GM23338 (cell line): ENCODE measurements around the gene EFNB3. TPM values are rescaled to one million over a fixed set of nuclear protein-coding genes. Genes with fewer than 3 reads are reported as not detected.

ENCODE experiments used
- ATAC-seq: fragments of 200-7000 bp; cut with Tn5 transposase; 3 replicates; pipeline ENCODE4 v1.9.1; 2020
- DNase-seq: peaks from one replicate; pipeline ENCODE4 v3.0.0-alpha.2; 2015; ENCODE audit warnings: low spot score
- H2AFZ ChIP-seq: fragments of 200-600 bp; sonication (generic); 2 replicates; pipeline ENCODE4 v1.8.0; 2016; ENCODE audit warnings: antibody characterized with exemption, mild to moderate bottlenecking, moderate library complexity
- H3F3A ChIP-seq: fragments of 200-600 bp; sonication (generic); replicated peaks from 2 replicates; pipeline ENCODE4 v1.8.0; 2017; ENCODE audit warnings: antibody characterized with exemption, mixed run types, low read depth
- H3K27ac ChIP-seq: fragments of 200-600 bp; sonication (generic); 2 replicates; pipeline ENCODE4 v1.6.1; 2016; ENCODE audit warnings: low read depth
- H3K27me3 ChIP-seq: fragments of 200-600 bp; sonication (generic); 2 replicates; pipeline ENCODE4 v1.8.0; 2016; ENCODE audit warnings: mild to moderate bottlenecking, mixed run types, moderate library complexity; ENCODE audit not compliant: insufficient read depth
- H3K36me3 ChIP-seq: fragments of 200-600 bp; sonication (generic); 2 replicates; pipeline ENCODE4 v1.8.0; 2016; ENCODE audit warnings: mild to moderate bottlenecking; ENCODE audit not compliant: insufficient read depth
- H3K4me1 ChIP-seq: fragments of 200-600 bp; sonication (generic); 2 replicates; pipeline ENCODE4 v1.8.0; 2016; ENCODE audit warnings: mild to moderate bottlenecking, moderate library complexity; ENCODE audit not compliant: insufficient read depth
- H3K4me2 ChIP-seq: fragments of 200-600 bp; sonication (generic); 2 replicates; pipeline ENCODE4 v1.7.1; 2017; ENCODE audit warnings: mixed run types
- H3K4me3 ChIP-seq: fragments of 200-600 bp; sonication (generic); 2 replicates; pipeline ENCODE4 v1.6.1; 2016; ENCODE audit warnings: mixed run types
- H3K79me2 ChIP-seq: fragments of 200-600 bp; sonication (generic); replicated peaks from 2 replicates; pipeline ENCODE4 v1.8.0; 2017; ENCODE audit warnings: mild to moderate bottlenecking; ENCODE audit not compliant: insufficient read depth
- H3K9me2 ChIP-seq: fragments of 200-600 bp; sonication (generic); 2 replicates; pipeline ENCODE4 v1.8.0; 2017; ENCODE audit not compliant: insufficient read depth
- H4K20me1 ChIP-seq: fragments of 200-600 bp; sonication (generic); replicated peaks from 2 replicates; pipeline ENCODE4 v1.8.0; 2017; ENCODE audit warnings: mild to moderate bottlenecking; ENCODE audit not compliant: insufficient read depth
- H3K27ac Mint-ChIP-seq: 2 replicates; pipeline ENCODE4 v1.8.0; 2020; ENCODE audit warnings: inconsistent platforms, mild to moderate bottlenecking, moderate library complexity, mixed read lengths
- H3K27me3 Mint-ChIP-seq: 3 replicates; pipeline ENCODE4 v1.8.0; 2022; ENCODE audit warnings: low read depth, mild to moderate bottlenecking, moderate library complexity, mixed read lengths, inconsistent platforms; ENCODE audit not compliant: insufficient read depth, poor library complexity
- H3K36me3 Mint-ChIP-seq: 3 replicates; pipeline ENCODE4 v1.8.0; 2021; ENCODE audit warnings: low read depth, mild to moderate bottlenecking, inconsistent platforms, moderate library complexity, mixed read lengths
- H3K4me1 Mint-ChIP-seq: 3 replicates; pipeline ENCODE4 v1.8.0; 2020; ENCODE audit warnings: mild to moderate bottlenecking, inconsistent platforms, mixed read lengths
- H3K4me3 Mint-ChIP-seq: 3 replicates; pipeline ENCODE4 v1.8.0; 2021; ENCODE audit warnings: moderate library complexity, mild to moderate bottlenecking, inconsistent platforms, mixed read lengths
- H3K9me3 Mint-ChIP-seq: 3 replicates; pipeline ENCODE4 v1.8.0; 2020; ENCODE audit warnings: moderate library complexity, mild to moderate bottlenecking, inconsistent platforms, mixed read lengths
- EZH2 ChIP-seq: fragments of 200-600 bp; sonication (generic); IDR thresholded peaks from one replicate; pipeline ENCODE4 v1.8.0; 2017; ENCODE audit warnings: antibody characterized with exemption, mild to moderate bottlenecking, low read depth; ENCODE audit not compliant: unreplicated experiment
- EZH2phosphoT487 ChIP-seq: fragments of 200-600 bp; sonication (generic); IDR thresholded peaks from one replicate; pipeline ENCODE4 v1.8.1; 2018; ENCODE audit warnings: antibody characterized with exemption; ENCODE audit not compliant: unreplicated experiment
- JUNB ChIP-seq: IDR thresholded peaks from one replicate; pipeline ENCODE4 v1.6.1; 2016; ENCODE audit warnings: antibody characterized with exemption; ENCODE audit not compliant: unreplicated experiment
- NANOG ChIP-seq: IDR thresholded peaks from 2 replicates; pipeline ENCODE4 v1.6.1; 2016; ENCODE audit warnings: antibody characterized with exemption, borderline replicate concordance
- POLR2AphosphoS5 ChIP-seq: IDR thresholded peaks from 2 replicates; pipeline ENCODE4 v1.6.1; 2016; ENCODE audit warnings: antibody characterized with exemption, low read depth
- ZNF114 ChIP-seq: fragments of 250-450 bp; sonication (Bioruptor Pico); IDR thresholded peaks from 2 replicates; pipeline ENCODE4 v1.5.0; 2020; ENCODE audit warnings: mild to moderate bottlenecking, moderate library complexity
- ZNF331 ChIP-seq: fragments of 250-450 bp; sonication (Bioruptor Pico); IDR thresholded peaks from 2 replicates; pipeline ENCODE4 v1.5.0; 2020; ENCODE audit warnings: low read depth, mild to moderate bottlenecking, moderate library complexity
- polyA plus RNA-seq: library from polyadenylated mRNA; unstranded; fragments of >200 nt; fragmentation: Nextera tagmentation; extraction: Ambion mirVana; gene quantifications from 2 replicates; pipeline ENCODE4 v1.2.1, GENCODE V29; 2016
- total RNA-seq: library from RNA; depleted of rRNA; stranded (reverse); fragments of >200 nt; shearing (Covaris generic); gene quantifications from 2 replicates; pipeline ENCODE4 v1.2.3, GENCODE V29; 2014
- TF ChIP-seq, protein P1 (sequence below): IDR thresholded peaks from 2 replicates; pipeline ENCODE4 v1.6.1; 2016; ENCODE audit warnings: antibody characterized with exemption
- TF ChIP-seq, protein P2 (sequence below): fragments of 250-450 bp; sonication (Bioruptor Pico); IDR thresholded peaks from 2 replicates; pipeline ENCODE4 v1.5.0; 2020; ENCODE audit warnings: mild to moderate bottlenecking, moderate library complexity
- TF ChIP-seq, protein P3 (sequence below): IDR thresholded peaks from one replicate; pipeline ENCODE4 v1.6.1; 2018; ENCODE audit warnings: antibody characterized with exemption; ENCODE audit not compliant: unreplicated experiment

Gene EFNB3
- total and polyA plus RNA-seq, 2 experiments from 2014 or later, result 4.2 to 11.5 TPM

GRCh38 chr17:7674934-7675333 lies 30.1 kb upstream of the EFNB3 start:
- Mint-ChIP-seq H3K27me3 (peaks cover 17% of the 10 kb centered on the region), H3K4me1 (peaks cover 45% of the 10 kb centered on the region), H3K4me3 (peak overlapping the region; percentile 25; the same call in 1 of the 3 replicates), H3K36me3 (peaks cover 65% of the 10 kb centered on the region), H3K27ac (peak overlapping the region; percentile 86; the same call in 1 of the 2 replicates), H3K9me3 (peaks cover 9% of the 10 kb centered on the region)
- peaks cover 34% of the 10 kb centered on the region for H3K4me1 ChIP-seq
- TF ChIP-seq ZNF331 (CRISPR knock-in tag), result no peak
- no peak for TF ChIP-seq EZH2phosphoT487
- H3K4me3 ChIP-seq, result no peak overlapping the region
- H3K9me2 ChIP-seq, result no peaks in the 10 kb centered on the region
- peaks cover 50% of the 10 kb centered on the region for H3K36me3 ChIP-seq
- ATAC-seq (no peak), DNase-seq (no peak)
- peaks cover 3% of the 10 kb centered on the region for H4K20me1 ChIP-seq
- H3K27me3 ChIP-seq, result no peaks in the 10 kb centered on the region
- no peak overlapping the region for H3K4me2 ChIP-seq
- peak overlapping the region; percentile 74; the same call in 1 of the 2 replicates for H3K27ac ChIP-seq
- H3F3A ChIP-seq, result peaks cover 37% of the 10 kb centered on the region
- peaks cover 27% of the 10 kb centered on the region for H3K79me2 ChIP-seq
- H2AFZ ChIP-seq, result no peak overlapping the region

- Mint-ChIP-seq H3K4me3 (peak overlapping the region; percentile 55), H3K9me3 (peaks cover 9% of the 10 kb centered on the region), H3K36me3 (peaks cover 49% of the 10 kb centered on the region), H3K27ac (peak overlapping the region; percentile 95), H3K4me1 (peaks cover 46% of the 10 kb centered on the region), H3K27me3 (peaks cover 19% of the 10 kb centered on the region)
- peak; percentile 70 for ATAC-seq
- Histone ChIP-seq H3K36me3 (peaks cover 37% of the 10 kb centered on the region), H3K4me3 (peak overlapping the region; percentile 9), H3K4me1 (peaks cover 37% of the 10 kb centered on the region), H4K20me1 (peaks cover 6% of the 10 kb centered on the region), H3F3A (peaks cover 35% of the 10 kb centered on the region), H3K27ac (peak overlapping the region; percentile 60), H3K27me3 (no peaks in the 10 kb centered on the region), H3K79me2 (peaks cover 43% of the 10 kb centered on the region), H2AFZ (no peak overlapping the region), H3K9me2 (no peaks in the 10 kb centered on the region), H3K4me2 (peak overlapping the region; percentile 12)
- no peak for TF ChIP-seq ZNF331 (CRISPR knock-in tag)
- TF ChIP-seq, protein P1, sequence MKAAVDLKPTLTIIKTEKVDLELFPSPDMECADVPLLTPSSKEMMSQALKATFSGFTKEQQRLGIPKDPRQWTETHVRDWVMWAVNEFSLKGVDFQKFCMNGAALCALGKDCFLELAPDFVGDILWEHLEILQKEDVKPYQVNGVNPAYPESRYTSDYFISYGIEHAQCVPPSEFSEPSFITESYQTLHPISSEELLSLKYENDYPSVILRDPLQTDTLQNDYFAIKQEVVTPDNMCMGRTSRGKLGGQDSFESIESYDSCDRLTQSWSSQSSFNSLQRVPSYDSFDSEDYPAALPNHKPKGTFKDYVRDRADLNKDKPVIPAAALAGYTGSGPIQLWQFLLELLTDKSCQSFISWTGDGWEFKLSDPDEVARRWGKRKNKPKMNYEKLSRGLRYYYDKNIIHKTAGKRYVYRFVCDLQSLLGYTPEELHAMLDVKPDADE, result no peak
- no peak for TF ChIP-seq EZH2phosphoT487
- TF ChIP-seq NANOG, result no peak
- TF ChIP-seq, protein P2, sequence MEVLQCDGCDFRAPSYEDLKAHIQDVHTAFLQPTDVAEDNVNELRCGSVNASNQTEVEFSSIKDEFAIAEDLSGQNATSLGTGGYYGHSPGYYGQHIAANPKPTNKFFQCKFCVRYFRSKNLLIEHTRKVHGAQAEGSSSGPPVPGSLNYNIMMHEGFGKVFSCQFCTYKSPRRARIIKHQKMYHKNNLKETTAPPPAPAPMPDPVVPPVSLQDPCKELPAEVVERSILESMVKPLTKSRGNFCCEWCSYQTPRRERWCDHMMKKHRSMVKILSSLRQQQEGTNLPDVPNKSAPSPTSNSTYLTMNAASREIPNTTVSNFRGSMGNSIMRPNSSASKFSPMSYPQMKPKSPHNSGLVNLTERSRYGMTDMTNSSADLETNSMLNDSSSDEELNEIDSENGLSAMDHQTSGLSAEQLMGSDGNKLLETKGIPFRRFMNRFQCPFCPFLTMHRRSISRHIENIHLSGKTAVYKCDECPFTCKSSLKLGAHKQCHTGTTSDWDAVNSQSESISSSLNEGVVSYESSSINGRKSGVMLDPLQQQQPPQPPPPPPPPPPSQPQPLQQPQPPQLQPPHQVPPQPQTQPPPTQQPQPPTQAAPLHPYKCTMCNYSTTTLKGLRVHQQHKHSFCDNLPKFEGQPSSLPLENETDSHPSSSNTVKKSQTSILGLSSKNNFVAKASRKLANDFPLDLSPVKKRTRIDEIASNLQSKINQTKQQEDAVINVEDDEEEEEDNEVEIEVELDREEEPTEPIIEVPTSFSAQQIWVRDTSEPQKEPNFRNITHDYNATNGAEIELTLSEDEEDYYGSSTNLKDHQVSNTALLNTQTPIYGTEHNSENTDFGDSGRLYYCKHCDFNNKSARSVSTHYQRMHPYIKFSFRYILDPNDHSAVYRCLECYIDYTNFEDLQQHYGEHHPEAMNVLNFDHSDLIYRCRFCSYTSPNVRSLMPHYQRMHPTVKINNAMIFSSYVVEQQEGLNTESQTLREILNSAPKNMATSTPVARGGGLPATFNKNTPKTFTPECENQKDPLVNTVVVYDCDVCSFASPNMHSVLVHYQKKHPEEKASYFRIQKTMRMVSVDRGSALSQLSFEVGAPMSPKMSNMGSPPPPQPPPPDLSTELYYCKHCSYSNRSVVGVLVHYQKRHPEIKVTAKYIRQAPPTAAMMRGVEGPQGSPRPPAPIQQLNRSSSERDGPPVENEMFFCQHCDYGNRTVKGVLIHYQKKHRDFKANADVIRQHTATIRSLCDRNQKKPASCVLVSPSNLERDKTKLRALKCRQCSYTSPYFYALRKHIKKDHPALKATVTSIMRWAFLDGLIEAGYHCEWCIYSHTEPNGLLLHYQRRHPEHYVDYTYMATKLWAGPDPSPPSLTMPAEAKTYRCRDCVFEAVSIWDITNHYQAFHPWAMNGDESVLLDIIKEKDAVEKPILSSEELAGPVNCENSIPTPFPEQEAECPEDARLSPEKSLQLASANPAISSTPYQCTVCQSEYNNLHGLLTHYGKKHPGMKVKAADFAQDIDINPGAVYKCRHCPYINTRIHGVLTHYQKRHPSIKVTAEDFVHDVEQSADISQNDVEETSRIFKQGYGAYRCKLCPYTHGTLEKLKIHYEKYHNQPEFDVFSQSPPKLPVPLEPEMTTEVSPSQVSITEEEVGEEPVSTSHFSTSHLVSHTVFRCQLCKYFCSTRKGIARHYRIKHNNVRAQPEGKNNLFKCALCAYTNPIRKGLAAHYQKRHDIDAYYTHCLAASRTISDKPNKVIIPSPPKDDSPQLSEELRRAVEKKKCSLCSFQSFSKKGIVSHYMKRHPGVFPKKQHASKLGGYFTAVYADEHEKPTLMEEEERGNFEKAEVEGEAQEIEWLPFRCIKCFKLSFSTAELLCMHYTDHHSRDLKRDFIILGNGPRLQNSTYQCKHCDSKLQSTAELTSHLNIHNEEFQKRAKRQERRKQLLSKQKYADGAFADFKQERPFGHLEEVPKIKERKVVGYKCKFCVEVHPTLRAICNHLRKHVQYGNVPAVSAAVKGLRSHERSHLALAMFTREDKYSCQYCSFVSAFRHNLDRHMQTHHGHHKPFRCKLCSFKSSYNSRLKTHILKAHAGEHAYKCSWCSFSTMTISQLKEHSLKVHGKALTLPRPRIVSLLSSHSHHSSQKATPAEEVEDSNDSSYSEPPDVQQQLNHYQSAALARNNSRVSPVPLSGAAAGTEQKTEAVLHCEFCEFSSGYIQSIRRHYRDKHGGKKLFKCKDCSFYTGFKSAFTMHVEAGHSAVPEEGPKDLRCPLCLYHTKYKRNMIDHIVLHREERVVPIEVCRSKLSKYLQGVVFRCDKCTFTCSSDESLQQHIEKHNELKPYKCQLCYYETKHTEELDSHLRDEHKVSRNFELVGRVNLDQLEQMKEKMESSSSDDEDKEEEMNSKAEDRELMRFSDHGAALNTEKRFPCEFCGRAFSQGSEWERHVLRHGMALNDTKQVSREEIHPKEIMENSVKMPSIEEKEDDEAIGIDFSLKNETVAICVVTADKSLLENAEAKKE (CRISPR knock-in tag), result no peak
- TF ChIP-seq, protein P3, sequence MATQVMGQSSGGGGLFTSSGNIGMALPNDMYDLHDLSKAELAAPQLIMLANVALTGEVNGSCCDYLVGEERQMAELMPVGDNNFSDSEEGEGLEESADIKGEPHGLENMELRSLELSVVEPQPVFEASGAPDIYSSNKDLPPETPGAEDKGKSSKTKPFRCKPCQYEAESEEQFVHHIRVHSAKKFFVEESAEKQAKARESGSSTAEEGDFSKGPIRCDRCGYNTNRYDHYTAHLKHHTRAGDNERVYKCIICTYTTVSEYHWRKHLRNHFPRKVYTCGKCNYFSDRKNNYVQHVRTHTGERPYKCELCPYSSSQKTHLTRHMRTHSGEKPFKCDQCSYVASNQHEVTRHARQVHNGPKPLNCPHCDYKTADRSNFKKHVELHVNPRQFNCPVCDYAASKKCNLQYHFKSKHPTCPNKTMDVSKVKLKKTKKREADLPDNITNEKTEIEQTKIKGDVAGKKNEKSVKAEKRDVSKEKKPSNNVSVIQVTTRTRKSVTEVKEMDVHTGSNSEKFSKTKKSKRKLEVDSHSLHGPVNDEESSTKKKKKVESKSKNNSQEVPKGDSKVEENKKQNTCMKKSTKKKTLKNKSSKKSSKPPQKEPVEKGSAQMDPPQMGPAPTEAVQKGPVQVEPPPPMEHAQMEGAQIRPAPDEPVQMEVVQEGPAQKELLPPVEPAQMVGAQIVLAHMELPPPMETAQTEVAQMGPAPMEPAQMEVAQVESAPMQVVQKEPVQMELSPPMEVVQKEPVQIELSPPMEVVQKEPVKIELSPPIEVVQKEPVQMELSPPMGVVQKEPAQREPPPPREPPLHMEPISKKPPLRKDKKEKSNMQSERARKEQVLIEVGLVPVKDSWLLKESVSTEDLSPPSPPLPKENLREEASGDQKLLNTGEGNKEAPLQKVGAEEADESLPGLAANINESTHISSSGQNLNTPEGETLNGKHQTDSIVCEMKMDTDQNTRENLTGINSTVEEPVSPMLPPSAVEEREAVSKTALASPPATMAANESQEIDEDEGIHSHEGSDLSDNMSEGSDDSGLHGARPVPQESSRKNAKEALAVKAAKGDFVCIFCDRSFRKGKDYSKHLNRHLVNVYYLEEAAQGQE, result no peak
- no peak for TF ChIP-seq POLR2AphosphoS5
- TF ChIP-seq EZH2, result no peak
- no peak for TF ChIP-seq JUNB
- TF ChIP-seq ZNF114 (CRISPR knock-in tag), result no peak
- DNase-seq, result peak; percentile 76
These were observed 28.5 kb upstream of the EFNB3 start for GRCh38 chr17:7676533-7676932.
